Urinary bladder (tissue), 4 donors: ENCODE results near the gene RYR1. TPM values are rescaled to one million over a fixed set of nuclear protein-coding genes. Genes with fewer than 3 reads are reported as not detected.
"Not testable (repeated sequence)": the region's sequence is repeated elsewhere in the genome, so short reads cannot be mapped to it uniquely, and the experiment has no call there.

Experiments
- DNase-seq: peaks from one replicate; pipeline ENCODE4 v3.0.0-alpha.2; 2015; ENCODE audit errors: extremely low spot score
- H3K27ac ChIP-seq: one replicate; pipeline ENCODE4 v1.5.1; 2013; ENCODE audit warnings: low read depth, mild to moderate bottlenecking, moderate library complexity
- H3K36me3 ChIP-seq: one replicate; pipeline ENCODE4 v1.6.1; 2013; ENCODE audit warnings: mild to moderate bottlenecking, moderate library complexity; ENCODE audit not compliant: insufficient read depth
- H3K4me1 ChIP-seq: one replicate; pipeline ENCODE4 v1.6.1; 2013; ENCODE audit warnings: mild to moderate bottlenecking, moderate library complexity; ENCODE audit not compliant: insufficient read depth
- H3K4me3 ChIP-seq: one replicate; pipeline ENCODE4 v1.5.1; 2013; ENCODE audit warnings: low read depth, low read length
- WGBS: extraction: QIAGEN DNeasy Blood & Tissue Kit; methylation state at CpG from one replicate; pipeline ENCODE4 v1.1.7; 2013; 5-methylcytosine and 5-hydroxymethylcytosine counted together
- polyA plus RNA-seq: library from polyadenylated mRNA; stranded (reverse); fragments of 200-250 nt; gene quantifications from one replicate; pipeline ENCODE4 v1.2.3, GENCODE V29; 2013
- total RNA-seq: library from RNA; depleted of rRNA; stranded (reverse); fragments of >200 nt; gene quantifications from one replicate; pipeline ENCODE4 v1.2.3, GENCODE V29; 2014
- donor health status: healthy with polysubstance abuse.
- donor health status: healthy.

Gene RYR1
- total and polyA plus RNA-seq, 2 donors, result 1.1 to 5.3 TPM

DNA sequence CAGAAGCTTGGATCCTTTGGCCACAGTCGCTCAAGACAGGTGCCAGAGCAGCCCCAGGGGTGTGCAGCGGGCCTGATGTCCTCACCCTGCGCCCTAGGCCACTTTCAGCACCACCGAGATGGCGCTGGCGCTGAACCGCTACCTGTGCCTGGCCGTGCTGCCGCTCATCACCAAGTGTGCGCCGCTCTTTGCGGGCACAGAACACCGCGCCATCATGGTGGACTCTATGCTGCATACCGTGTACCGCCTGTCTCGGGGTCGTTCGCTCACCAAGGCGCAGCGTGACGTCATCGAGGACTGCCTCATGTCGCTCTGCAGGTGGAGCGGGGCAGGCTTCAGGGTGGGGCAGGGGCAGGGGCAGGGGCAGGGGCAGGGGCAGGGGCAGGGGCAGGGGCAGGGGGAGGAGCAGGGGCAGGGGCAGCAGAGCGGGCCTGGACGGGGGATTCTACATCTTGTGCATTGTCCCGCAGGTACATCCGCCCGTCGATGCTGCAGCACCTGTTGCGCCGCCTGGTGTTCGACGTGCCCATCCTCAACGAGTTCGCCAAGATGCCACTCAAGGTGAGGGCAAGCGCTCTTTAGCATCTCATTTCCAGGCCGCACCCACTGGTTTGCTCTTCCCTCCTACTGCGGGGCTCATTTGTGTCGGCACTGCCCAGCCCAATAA lies 69.1 kb downstream of the RYR1 start:
- DNase-seq, result no peak
- no peaks in the 10 kb centered on the region for H3K36me3 ChIP-seq
- whole genome bisulfite sequencing, result 94% methylated on average over 41 of the region's 41 CpGs

DNA sequence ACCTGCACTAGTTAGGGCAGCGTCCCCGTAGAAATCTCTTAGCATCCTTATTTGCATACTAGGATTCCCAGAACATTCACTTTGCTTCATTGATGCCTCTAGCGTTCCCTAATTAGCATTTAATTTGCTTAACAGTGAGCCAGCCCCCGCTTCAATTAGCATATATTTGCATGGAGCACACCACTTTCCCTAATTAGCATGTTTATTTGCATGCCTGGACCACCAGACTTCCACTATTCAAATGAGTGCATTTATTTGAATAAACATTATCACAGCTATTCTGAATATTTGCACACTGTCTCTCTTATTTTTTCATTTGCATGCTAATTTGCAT lies 69.6 kb downstream of the RYR1 start:
- H3K27ac ChIP-seq, result no peak overlapping the region
- 79% methylated on average over 4 of the region's 4 CpGs for WGBS
- H3K36me3 ChIP-seq, result no peaks in the 10 kb centered on the region
- no peaks in the 10 kb centered on the region for H3K4me1 ChIP-seq
- H3K4me3 ChIP-seq, result no peak overlapping the region
- no peak for DNase-seq

More for the DNA sequence above, 69.1 kb downstream of the RYR1 start:
- no peaks in the 10 kb centered on the region for H3K4me1 ChIP-seq
- no peak overlapping the region for H3K27ac ChIP-seq
- H3K4me3 ChIP-seq, result no peak overlapping the region

DNA sequence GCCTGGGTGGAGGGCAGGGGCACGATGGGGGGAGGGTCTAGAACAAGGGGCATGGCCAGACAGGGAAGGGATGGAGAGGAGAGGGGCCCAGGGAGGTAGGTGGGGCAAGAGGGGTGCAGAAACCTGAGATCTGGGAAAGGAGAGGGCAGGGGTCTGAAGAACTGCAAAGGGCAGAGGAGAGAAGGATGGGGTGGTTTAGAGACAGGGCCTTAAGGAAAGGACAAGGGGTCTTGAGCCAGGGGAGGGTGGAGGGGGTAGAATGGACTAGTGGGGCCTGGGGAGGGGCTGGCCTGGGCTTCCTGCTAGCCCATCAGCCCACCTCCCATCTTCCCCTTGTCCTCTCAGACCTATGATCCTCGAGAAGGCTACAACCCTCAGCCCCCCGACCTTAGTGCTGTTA lies 72.5 kb downstream of the RYR1 start:
- no peaks in the 10 kb centered on the region for H3K4me1 ChIP-seq
- no peak overlapping the region for H3K4me3 ChIP-seq
- WGBS, result 68% methylated on average over 3 of the region's 3 CpGs
- DNase-seq, result no peak
- H3K27ac ChIP-seq, result no peak overlapping the region
- H3K36me3 ChIP-seq, result no peaks in the 10 kb centered on the region

DNA sequence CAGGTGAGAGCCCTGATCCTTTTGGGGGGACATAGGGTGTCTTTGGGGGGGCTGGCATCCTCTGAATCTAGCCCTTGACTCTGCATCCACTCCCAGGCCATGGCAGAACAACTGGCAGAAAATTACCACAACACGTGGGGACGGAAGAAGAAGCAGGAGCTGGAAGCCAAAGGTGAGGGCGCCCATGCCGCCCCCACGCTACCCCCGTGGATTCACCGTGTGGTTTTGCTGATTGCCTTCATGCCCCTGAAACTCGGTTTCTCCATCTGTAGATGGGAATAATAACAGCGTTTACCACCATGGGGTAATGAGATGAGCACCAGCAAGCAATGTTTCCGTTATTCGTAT lies 72.9 kb downstream of the RYR1 start:
- no peak overlapping the region for H3K27ac ChIP-seq
- H3K4me1 ChIP-seq, result no peaks in the 10 kb centered on the region
- no peaks in the 10 kb centered on the region for H3K36me3 ChIP-seq
- no peak overlapping the region for H3K4me3 ChIP-seq
- DNase-seq, result no peak
- WGBS, result 88% methylated on average over 11 of the region's 11 CpGs

DNA sequence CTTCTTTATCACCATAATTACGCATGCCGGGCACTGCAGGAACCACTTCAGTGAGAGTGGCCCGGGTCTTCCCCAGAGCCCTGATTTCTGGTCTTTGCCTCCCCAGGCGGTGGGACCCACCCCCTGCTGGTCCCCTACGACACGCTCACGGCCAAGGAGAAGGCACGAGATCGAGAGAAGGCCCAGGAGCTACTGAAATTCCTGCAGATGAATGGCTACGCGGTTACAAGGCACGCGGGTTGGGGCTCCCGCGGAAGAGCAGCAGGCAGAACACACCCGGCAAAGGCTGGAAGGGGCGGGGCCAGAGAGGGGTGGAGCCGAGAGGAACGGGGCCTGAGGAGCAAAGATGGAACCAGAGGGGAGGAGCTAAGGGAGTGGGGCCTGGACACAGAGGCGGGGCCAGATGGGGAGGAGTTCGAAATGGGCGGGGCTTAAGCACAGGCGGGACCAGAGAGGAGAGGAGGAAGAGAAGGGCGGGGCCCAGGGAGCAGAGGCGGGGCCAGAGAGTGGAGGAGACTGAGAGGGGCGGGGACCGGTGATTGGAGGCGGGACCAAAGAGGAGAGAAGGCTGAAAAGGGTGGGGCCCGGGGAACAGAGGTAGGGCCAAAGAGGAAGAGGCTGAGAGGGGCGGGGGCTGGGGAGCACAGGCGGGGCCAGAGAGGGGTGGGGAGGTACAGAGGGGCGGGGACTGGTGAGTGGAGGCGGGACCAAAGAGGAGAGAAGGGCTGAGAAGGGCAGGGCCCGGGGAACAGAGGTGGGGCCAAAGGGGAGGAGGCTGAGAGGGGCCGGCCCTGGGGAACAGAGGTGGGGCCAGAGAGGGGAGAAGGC lies 73.4 kb downstream of the RYR1 start:
- peak; percentile 3 for DNase-seq
- H3K36me3 ChIP-seq, result no peaks in the 10 kb centered on the region

DNA sequence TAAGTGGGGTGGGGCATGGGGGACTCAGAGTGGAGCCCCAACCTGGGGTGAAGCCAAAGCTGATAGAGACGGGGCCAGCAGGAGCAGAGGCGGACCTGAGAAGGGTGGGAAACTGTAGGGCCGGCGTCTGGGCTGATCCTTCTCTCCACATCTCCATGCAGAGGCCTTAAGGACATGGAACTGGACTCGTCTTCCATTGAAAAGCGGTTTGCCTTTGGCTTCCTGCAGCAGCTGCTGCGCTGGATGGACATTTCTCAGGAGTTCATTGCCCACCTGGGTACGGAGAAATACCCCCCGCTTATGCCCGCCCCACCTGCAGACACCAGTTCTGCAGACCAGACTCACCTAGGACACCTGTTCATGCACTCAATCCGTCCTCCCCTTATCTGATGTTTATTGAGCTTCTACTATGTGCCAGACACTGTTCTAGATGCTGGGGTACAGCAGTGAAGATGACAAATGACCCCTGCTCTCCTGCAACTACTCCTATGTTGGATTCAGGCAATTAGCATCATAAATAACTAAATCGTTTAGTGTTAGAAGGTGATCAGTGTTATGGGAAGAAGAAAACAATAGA lies 74.1 kb downstream of the RYR1 start:
- WGBS, result 75% methylated on average over 12 of the region's 12 CpGs
- no peak overlapping the region for H3K27ac ChIP-seq
- no peaks in the 10 kb centered on the region for H3K36me3 ChIP-seq
- no peak for DNase-seq
- no peak overlapping the region for H3K4me3 ChIP-seq
- H3K4me1 ChIP-seq, result no peaks in the 10 kb centered on the region

More for the DNA sequence above, 73.4 kb downstream of the RYR1 start:
- no peaks in the 10 kb centered on the region for H3K4me1 ChIP-seq
- 35% methylated on average over 35 of the region's 35 CpGs for WGBS
- no peak overlapping the region for H3K4me3 ChIP-seq
- H3K27ac ChIP-seq, result no peak overlapping the region

DNA sequence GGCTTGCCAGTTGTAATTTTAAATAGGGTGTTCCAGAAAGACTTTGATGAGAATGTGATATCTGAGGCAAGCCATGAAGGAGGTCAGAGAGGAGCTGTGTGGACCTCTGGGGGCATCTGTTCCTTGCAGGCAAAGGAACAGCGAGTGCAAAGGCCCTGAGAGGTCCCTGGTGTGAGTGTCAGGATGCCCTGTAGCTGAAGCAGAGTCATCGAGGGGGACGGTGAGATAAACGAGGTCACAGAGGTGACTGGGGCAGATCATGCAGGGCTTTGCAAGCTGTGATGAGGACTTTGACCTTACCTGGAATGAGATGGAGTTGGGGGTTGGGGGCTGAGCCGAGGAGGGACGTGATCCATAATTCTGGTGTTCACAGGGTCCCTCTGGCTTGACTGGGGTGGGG lies 75.0 kb downstream of the RYR1 start:
- 60% methylated on average over 6 of the region's 6 CpGs for WGBS
- DNase-seq, result no peak
- Histone ChIP-seq H3K27ac (no peak overlapping the region), H3K4me3 (no peak overlapping the region), H3K36me3 (no peaks in the 10 kb centered on the region), H3K4me1 (no peaks in the 10 kb centered on the region)

DNA sequence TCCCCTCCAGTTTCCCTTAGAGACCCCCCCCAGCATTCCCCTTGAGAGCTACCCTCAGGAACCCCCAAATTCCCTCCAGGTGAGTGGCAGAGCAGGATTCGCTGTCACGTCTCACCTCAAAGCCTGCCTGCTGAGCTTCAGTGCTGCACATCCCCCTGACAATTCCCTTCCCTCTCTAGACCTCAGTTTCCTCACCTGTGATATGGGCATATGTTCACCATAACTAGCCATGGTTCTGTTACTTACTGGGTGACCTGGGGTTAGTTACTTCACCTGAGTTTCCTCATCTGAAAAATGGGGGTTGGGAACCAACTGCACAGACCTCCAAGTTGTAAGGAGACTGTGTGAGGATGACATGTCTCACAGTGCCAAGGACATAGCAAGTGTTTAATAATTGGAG lies 75.5 kb downstream of the RYR1 start:
- Histone ChIP-seq H3K27ac (no peak overlapping the region), H3K4me3 (no peak overlapping the region), H3K4me1 (no peaks in the 10 kb centered on the region), H3K36me3 (no peaks in the 10 kb centered on the region)
- DNase-seq, result no peak
- 91% methylated on average over 2 of the region's 2 CpGs for WGBS

DNA sequence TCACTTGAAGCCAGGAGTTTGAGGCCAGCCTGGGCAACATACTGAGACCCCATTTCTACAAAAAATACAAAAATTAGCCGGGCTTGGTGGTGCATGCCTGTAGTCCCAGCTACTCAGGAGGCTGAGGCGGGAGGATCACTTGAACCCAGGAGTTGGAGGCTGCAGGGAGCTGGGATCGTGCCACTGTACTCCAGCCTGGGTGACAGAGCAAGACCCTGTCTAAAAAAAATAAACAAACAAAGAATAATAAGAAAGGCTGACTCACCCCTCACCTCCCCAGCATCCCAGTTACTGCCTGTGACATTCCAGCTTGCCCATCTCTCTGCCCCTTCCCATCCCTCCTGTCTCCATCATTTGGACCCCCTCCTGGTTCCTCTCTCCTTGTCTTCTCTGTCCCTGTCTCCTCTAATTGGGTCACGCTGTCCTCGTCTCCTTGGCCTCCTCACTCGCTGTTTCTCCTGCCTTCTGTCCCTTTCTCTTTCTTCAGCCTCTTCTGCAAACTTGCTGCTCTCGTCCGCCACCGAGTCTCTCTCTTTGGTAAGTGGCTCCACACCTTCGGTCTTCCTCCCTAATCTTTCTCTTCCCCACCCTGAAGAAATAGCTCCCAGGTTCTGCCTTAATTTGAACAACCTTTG lies 77.7 kb downstream of the RYR1 start:
- Histone ChIP-seq H3K36me3 (no peaks in the 10 kb centered on the region), H3K4me1 (no peaks in the 10 kb centered on the region)
- no peak for DNase-seq

DNA sequence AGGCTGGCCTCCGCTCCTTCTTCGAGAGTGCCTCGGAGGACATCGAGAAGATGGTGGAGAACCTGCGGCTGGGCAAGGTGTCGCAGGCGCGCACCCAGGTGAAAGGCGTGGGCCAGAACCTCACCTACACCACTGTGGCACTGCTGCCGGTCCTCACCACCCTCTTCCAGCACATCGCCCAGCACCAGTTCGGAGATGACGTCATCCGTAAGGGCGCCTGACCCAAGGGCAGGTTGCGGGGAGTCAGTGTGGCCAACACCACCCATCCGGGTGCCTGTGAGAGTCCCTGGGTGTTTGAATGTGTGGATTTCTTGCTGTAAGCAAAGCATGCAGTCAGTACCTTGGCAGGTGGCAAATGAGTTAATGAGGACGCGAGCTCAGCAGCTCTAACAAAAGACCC lies 78.8 kb downstream of the RYR1 start:
- WGBS, result 93% methylated on average over 19 of the region's 19 CpGs
- Histone ChIP-seq H3K4me1 (no peaks in the 10 kb centered on the region), H3K27ac (no peak overlapping the region), H3K36me3 (no peaks in the 10 kb centered on the region), H3K4me3 (no peak overlapping the region)
- DNase-seq, result no peak

More for the DNA sequence above, 77.7 kb downstream of the RYR1 start:
- no peak overlapping the region for H3K27ac ChIP-seq
- no peak overlapping the region for H3K4me3 ChIP-seq
- 77% methylated on average over 10 of the region's 10 CpGs for WGBS

DNA sequence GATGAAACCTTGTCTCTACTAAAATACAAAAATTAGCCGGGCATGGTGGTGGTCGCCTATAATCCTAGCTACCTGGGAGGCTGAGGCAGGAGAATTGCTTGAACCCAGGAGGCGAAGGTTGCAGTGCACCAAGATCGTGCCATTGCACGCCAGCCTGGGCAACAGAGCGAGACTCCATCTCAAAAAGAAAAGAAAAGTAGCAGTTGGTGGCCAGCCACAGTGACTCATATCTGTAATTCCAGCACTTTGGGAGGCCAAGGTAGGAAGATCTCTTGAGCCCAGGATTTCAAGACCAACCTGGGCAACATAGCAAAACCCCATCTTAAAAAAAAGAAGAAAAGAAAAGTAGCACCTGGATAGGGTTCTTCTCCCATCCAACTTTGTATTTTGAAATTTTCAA lies 79.7 kb downstream of the RYR1 start:
- H3K27ac ChIP-seq, DNase-seq, H3K4me1 ChIP-seq, H3K4me3 ChIP-seq, H3K36me3 ChIP-seq: not testable (repeated sequence)
- WGBS, result 93% methylated on average over 6 of the region's 6 CpGs

DNA sequence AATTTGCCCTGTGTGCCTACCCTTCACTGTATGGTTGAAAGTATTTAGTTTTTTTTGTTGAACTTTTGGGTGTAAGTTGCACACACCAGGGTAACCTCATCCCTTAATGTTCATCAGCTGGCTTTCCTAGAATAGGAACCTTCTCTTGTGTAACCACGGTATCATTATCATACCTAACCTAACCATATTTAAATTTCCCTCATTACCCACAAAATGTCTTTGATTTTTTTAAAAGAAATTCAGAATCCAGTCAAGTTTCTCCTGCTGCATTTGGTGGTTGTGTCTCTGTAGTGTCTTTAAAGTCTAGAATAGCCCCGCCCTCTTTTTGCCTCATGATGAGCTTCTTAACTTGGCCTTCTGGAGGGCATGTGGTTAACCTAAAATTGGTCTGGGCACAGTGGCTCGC lies 80.3 kb downstream of the RYR1 start:
- H3K36me3 ChIP-seq, result no peaks in the 10 kb centered on the region
- WGBS, result 82% methylated on average over 3 of the region's 3 CpGs

DNA sequence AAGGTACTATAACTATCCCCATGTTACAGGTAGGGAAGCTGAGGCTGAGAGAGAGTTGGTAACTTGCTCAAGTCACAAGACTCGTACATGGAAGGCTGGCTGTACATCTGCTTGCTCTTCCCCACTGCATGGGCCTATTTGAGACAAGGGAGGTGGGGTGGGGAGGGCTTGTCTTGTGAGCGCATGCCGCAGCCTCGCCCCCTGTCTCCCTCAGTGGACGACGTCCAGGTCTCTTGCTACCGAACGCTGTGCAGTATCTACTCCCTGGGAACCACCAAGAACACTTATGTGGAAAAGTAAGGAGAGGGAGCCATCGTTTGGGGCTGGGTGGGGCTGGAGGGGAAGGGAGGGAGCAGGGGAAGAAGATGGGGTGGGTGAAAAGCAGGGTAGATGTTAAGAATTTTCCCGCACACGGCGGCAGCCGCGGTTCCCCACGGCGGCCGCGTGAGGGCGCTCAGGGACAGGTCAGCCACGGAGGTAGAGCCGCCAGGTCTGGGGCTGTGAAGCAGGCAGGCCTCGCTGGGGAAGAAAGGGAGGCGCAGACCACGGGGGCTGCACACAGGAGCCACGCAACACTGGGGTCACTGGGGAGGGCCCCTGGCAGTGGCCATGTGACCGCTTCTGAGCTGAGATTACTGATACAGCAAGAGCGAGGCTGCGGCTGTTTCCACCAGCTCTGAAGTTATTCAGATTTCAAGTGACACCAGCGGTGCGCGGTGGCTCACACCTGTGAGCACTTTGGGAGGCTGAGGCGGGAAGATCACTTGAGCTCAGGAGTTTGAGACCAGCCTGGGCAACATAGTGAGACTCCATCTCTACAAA lies 81.5 kb downstream of the RYR1 start:
- H3K4me3 ChIP-seq, result no peak overlapping the region
- 21% methylated on average over 32 of the region's 32 CpGs for WGBS

More for the DNA sequence above, 80.3 kb downstream of the RYR1 start:
- H3K4me3 ChIP-seq, result no peak overlapping the region
- H3K4me1 ChIP-seq, result no peaks in the 10 kb centered on the region
- no peak overlapping the region for H3K27ac ChIP-seq
- DNase-seq, result no peak

More for the DNA sequence above, 81.5 kb downstream of the RYR1 start:
- no peak overlapping the region for H3K27ac ChIP-seq
- no peak for DNase-seq
- H3K36me3 ChIP-seq, result no peaks in the 10 kb centered on the region
- no peaks in the 10 kb centered on the region for H3K4me1 ChIP-seq
